ENCODE results near the gene TBX19.

The TBX19 gene

DNA sequence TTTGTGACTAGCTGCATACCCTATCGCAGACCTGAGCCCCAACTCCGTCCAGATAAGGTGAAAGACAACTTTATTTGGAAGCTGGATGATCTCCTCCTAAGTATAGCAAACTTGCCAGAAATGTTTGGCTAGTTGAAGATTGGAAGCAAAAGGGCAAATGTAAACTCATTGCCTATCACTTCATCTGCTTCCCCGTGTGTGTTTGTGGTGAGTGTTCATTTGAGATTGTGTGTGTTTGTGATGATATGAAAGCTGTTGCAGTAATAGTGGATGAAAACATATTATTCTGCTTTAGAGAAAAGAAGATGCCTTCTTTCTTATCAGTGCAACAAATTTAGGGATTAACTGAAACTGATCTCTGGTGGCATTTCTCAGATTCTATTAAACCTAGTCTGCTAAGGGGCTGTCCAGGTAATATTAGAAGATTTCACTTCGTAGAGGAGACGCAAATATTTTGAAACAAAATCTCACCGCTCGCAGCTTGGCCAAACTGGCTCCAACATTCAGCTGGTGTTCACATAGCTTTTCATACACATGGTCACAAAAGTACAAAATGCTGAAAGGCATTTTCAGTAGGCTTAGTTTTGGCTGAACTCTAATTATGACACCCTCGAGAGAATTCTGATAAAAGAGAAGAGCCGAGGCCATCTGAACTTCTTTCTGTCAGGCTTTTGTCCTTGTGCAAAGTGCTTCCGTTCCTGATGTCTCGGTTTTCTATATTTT, 1.1 kb downstream of the TBX19 start:
- DNase-seq (ENCODE audit: low spot score), result no peak

DNA sequence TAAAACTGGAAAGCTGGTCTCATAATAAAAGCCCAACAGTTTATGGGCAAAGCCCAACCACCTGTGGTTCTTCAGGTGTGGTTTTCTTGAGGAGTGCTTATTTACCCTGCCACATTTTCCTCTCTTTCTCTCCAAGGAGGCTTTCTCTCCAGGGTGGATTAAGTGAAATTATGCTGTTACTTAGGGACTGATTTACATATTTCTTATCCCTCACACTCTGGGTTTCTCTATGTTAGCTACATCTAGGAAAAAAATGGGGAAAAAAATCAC, 4.8 kb downstream of the TBX19 start:
- DNase-seq (ENCODE audit: low spot score), result peak; percentile 18

DNA sequence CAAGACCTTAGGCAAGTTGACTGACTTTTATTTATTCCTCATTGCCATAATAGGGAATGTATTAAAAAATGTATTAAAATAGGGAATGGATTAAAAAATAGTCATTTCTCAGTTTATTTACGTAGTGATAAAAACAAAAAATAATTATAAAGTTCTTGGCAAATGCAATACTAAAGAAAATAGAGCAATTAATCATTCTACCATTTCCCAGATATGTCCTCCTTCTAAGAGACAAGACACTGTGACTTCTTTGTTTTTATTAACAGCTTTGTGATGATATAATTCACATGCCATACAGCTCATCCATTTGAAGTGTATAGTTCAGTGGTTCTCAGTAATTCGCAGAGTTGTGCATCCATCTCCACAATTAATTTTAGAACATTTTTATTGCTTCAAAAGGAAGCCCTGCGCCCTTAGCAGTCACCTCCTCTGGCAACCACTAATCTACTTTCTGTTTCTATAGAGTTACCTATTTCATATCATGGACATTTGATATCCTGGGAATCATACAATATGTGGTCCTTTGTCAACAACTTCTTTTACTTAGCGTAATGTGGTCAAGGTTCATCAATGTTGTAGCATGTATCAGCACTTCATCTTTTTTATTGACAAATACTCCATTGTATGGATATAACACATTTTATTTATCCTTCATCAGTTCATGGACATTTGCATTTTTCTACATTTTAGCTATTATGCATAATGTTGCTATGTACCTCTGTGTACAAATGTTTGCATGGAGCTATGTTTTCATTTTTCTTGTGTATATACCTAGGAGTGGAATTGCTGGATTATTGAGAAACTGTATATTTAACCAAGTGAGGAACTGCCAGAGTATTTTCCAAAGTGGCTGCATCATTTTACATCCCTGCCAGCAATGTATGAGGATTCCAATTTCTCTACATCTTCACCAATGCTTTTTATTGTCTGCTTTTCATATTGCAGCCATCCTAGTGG, 5.6 kb downstream of the TBX19 start:
- DNase-seq (ENCODE audit: low spot score), result no peak

DNA sequence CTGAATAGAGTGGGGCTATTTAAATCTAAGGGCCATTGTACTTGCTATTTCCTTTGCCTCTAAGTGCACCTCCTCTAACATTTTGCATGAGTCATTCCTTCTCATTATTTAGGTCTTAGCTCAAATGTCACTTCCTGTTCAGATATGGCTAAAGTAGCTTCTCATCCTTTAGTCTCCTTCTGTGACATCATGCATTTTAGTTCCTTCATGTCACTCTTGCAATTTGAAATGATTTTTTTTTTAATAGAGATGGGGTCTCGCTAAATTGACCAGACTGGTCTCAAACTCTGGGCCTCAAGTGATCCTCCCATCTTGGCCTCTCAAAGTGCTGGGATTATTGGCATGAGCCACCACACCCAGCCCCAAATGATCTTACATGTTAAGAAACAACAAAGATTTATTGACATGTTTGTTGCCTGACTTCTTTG, 6.6 kb downstream of the TBX19 start:
- DNase-seq (ENCODE audit: low spot score), result no peak

DNA sequence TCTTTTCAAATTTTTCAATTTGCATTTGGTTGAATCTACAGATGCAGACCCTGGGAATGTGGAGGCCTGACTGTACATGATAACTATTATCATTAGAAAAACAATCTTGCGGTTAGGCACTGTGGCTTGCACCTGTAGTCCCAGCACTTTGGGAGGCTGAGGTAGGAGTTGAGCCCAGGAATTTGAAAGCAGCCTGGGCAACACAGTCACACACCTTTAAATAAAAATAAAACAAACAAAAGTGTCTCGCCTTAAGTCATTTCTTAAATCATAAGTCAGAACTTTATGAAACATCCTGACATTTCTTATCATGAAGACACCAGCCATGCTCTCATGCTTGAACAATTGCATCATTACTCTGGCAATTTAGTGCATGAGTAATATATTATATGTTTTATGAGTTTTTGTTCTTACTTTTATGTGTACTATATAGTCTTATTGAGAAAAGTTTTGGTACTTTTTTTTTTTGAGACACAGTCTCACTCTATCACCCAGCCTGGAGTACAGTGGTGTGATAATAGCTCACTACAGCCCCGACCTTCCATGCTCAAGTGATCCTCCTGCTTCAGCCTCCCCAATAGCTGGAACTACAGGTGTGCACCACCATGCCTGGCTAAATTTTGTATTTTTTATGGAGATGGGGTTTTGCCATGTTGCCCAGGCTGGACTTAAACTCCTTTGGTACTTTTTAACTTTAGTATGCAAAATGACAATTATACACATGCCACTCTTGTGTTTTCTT, 7.8 kb downstream of the TBX19 start:
- no peak for DNase-seq (ENCODE audit: low spot score)

DNA sequence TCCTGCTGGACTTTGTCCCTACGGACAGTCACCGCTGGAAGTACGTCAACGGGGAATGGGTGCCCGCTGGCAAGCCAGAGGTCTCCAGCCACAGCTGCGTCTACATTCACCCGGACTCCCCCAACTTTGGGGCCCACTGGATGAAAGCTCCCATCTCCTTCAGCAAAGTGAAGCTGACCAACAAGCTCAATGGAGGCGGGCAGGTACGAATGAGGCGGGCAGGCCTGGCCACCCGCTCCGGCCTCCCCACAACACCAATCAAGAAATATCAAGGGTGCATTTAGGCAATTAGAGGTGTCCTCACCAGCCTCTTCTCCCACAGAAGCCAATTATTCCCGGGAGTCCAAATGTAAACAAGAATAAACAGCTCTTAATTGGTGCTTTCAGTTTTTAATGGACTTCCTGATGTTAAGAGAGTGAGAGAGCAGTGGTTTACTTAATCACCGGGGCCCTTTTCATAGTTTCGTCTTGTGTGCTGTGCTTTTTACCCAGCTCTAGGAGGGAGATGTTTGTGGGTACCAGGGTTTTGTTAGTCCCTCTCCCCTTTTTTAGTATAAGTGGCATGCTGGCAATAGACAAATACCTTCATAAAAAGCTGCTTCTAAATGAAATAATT, 10.7 kb downstream of the TBX19 start:
- no peak for DNase-seq (ENCODE audit: low spot score)

DNA sequence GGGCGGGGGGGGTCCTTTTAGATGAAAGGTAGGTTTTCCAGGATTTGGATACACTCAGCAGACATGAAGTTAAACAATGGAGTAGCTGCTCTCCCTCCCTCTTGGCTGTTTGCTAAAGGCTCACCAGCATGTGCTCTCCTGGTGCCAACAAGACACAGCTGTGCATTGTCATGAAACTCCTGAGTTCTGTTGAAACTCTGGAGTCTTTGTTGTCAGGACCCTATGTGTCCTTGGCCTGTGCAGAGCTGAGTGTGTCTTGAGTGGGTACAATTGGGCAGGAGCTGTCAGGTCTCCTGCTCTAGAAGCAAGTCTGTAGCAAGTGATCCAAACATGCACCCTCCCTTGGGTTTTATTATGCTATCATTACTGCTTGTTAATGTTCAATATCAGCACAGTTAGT, 12.7 kb downstream of the TBX19 start:
- DNase-seq (ENCODE audit: low spot score), result no peak

DNA sequence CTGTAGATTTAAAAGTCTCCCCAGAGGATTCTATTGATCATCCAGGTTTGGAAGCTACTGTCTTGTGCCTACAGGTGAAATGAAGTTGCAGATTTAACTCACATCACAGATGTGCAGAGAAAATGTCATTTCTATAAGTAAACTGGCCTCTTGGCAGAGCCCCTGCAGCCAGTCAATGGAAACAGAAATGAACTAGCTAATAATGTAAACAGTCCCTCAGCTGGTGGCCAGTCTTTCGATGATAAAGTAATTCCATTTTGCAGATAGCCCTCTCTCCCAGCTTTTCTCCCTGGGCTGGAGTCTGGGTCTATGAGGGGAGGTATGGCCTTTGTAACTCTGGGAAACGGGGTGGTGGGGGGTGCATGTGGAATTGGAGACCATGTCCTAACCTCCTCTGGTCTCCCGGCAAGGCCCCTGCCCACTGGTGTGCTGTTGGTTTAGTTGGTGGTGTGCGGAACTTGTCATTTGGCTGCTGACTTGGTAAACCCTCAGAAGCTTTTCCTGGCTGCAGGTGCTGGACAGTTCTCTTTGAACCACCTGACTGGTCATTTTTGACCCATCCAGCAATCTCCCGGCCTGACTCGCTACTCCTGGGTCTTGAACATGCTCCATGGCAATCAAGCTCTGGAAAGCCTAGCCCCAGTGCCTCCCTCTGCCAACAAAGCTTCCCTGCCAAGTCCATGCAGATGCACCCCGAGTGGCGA, 14.9 kb downstream of the TBX19 start:
- DNase-seq (ENCODE audit: low spot score), result no peak

DNA sequence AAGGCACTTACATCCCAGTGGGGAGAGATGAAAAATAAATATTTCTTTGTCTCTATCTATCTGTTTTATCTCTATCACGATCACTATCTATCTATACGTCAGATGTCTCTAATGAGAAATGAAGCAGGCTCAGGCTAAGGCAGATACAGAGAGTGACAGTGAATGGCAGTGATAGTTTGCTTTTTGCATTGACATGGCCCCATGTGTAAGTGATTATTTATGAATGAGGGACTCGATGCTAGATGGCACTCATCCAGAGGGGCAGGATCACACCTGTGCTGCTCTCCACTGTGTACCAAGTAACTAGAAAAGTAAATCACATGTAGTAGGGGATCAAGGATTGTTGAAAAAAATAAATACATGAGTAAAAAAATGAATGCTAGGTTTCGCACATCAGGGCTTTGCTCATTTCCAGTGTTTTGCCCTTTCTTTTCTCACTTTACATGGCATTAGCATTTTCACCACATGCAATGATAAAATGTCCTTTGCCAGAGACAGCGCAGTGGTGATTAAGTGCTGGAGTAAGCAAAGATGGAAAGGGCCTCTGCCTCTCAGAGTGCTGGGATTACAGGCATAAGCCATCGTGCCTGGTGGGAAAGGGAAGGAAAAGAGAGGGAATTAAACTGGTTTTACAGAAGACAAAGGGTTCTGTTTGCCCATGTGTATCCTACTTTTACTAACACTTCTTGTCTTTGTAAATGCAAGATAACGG, 16.5 kb downstream of the TBX19 start:
- DNase-seq (ENCODE audit: low spot score), result no peak

DNA sequence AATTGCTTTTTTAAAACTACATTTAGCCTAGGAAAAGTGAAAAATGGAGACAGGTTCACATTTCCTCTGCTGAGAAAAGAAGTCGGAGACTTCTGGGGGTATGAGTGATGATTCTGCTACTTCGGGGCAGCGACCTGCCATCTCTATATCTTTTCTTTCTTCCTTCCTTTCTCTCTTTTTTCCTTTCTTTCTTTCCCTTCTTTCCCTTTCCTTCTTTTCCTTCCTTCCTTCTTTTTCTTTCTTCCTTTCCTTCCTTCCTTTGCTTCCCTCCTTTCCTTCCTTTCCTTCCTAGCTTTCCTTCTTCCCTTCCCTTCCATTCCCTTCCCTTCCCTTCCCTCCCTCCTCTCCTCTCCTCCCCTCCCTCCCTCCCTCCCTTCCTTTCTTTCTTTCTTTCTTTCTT, 17.8 kb downstream of the TBX19 start:
- DNase-seq (ENCODE audit: low spot score), result no peak

DNA sequence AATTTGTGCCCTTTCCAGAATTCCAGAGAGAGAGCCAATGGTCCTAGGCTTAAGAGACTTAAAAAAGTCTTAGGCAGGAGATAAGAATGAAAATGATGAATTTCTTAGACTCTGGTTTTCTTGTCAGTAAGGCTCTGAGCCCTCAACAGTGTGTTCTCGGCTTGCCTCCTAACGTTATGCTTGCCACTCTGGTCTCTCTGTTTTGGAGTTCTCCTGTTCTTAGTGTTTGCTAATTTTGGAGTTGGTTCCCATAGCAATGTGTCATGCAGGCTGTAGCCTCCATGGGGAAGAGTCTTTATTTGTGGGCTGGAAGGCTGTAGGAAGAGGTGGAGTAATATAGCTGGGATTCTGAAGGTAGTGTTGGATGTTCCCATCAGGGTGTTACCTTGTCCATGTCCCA, 19.9 kb downstream of the TBX19 start:
- no peak for DNase-seq (ENCODE audit: low spot score)

DNA sequence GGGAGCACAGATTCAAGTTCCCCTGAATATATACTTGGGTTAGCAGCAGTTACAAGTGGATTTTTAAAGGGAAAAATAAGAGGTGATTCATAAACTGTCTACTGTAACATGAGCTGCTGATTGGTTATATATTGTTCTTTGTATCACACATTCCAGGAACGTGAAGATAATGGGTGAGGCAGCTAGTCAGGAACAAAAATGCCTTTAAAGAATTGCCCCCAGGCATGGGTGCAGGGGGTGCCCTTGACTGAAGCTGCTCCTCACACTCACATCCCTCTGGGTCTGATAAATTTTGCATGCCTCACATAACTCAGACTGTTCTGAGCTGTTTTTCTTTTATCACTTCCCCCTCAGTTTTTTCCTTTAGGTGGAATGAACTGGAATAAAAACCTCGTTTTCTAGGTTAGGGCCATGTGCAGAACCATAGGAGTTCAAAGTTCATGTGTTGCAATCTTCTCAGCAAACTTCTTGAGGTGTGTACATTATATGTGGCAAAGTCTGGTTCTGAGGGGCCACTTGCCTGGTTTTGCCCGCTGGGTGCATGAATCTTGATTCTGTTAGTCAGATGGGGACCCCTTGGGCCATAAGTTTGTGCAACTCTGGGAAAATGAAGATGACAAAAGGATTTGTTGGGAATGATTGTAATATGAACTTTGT, 21.1 kb downstream of the TBX19 start:
- DNase-seq (ENCODE audit: low spot score), result peak; percentile 84

DNA sequence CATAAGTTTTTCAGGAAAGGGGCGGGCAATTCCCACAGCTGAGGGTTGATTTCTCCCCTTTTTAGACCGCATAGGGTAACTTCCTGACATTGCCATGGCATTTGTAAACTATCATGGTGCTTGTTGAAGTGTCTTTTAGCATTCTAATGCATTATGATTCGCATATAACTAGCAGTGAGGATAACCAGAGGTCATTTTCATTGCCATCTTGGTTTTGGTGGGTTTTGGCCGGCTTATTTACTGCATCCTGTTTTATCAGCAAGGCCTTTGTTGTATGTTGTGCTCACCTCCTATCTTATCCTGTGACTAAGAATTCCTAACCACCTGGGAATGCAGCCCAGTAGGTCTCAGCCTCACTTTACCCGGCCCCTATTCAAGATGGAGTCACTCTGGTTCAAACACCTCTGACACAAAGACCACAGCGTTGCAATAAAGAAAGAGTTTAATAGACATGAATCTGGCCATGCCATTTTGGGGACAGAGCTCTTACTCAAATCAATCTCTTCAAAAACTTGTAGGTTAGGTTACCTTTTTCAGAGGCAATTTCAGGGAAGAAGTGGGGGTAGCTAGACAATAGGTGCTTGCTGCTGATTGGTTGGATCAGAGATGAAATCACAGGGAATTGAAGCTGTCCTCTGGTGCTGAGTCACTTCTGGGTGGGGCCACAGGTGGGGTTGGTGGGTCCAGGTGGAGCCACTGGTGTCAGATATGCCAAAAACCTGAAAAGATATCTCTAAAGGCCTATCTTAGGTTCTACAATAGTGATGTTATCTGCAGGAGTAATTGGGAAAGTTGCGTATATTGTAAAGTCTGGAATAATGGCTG, 23.3 kb downstream of the TBX19 start:
- DNase-seq (ENCODE audit: low spot score), result no peak

DNA sequence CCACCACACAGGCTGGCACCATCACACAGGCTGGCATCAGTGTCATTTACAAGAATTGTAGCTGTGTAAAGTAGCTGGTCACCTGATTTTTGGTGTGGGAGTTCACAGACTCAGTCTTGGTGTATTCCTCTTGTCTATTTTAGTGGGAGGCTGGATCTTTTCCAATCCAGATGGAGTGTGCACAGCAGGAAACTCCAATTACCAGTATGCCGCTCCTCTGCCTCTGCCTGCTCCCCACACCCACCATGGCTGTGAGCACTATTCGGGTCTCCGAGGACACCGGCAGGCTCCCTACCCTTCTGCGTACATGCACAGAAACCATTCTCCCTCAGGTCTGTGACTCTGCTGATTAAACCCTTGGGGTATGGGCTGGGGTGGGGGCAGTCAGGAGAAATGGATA, 24.2 kb downstream of the TBX19 start:
- no peak for DNase-seq (ENCODE audit: low spot score)

DNA sequence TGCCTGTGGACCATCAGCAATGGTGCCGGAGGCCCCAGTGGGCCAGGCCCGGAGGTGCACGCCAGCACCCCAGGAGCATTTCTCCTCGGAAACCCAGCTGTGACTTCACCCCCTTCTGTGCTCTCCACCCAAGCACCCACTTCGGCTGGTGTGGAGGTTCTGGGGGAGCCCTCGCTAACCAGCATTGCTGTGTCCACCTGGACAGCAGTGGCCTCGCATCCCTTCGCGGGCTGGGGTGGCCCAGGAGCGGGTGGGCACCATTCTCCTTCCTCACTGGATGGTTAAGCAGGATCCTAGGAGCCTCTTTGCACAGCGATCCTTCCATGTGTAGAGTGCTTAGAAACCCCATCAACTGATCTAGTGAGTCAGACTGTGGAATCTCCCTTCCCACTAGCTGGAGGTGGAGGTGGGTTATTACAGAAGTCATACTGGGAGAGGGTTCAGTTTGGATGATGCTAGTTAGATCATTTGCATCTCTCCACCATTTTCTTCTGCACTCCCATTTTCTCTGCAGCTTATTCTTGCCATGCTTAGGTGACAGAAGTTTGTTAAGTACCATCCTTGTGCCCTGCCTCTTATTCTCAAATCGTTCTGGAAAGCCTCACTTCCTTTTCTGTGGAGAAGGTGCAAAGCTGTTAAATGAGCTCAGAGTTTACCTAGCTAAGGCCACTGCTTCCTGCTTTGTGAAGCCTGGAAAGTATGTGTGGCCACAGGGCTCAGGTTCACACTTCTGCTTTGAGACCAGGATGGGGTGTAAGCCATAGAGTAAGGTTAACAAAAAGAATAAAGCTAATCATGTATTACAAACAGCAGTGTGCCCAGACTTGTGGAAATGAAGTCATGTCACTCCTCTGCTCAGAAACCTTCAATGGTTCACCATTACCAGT, 32.3 kb downstream of the TBX19 start:
- DNase-seq (ENCODE audit: low spot score), result no peak

DNA sequence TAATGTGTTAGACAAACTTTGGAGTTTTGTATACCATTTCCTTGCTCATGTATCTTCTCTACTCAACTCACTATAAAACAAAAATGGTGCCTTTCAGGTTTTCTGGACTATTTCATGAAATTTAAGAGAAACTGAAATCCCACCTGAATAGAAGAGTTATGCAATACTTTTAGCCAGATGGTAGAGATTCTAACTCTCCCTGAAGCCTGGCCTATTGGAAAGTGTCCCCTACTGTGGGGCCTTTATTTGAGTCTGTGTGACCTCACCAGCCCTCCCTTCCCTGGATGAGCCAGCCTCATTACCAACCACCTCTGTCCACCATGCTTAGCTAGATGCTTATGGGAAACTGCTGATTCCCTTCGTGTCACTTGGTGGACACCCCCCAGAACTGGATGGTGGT, 35.5 kb downstream of the TBX19 start:
- no peak for DNase-seq (ENCODE audit: low spot score)

DNA sequence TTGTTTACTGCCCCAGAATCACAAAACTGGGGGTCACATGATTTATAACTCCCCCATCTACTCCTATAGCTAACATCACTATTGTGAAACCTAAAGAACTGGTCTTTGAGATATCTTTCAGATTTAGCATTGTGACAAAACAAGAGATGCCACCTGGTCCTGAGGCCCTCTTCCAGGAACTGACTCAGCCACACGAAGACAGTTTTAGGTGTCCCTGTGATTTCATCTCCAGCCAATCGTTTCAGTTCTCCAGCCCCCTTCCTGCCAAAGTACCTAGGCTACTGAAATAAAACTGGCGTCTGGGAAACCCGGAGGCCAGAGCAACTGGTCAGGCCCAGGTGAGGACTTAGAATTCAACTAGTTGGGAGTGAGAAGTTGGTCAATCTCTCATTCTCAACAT, 36.6 kb downstream of the TBX19 start:
- DNase-seq (ENCODE audit: low spot score), result no peak

DNA sequence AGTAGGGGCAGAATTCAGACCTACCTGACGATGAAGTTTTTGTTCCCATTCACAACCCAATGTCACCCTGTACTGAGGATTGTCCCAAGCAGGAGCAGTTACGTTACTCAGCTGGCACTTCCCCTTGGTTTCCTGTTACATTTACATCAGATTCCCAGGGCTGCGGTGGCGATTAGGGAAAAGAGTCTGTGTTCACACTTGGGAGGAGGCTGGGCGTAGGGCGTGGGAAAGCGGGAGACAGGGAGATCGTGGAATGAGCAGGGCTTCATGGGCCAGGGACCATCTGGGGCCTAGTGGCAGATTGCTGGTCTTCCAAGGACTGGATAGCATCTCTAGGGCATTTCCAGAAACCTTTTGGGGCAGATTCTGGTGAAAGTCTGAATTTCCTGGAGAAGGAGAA, 39.0 kb downstream of the TBX19 start:
- DNase-seq (ENCODE audit: low spot score), result no peak

DNA sequence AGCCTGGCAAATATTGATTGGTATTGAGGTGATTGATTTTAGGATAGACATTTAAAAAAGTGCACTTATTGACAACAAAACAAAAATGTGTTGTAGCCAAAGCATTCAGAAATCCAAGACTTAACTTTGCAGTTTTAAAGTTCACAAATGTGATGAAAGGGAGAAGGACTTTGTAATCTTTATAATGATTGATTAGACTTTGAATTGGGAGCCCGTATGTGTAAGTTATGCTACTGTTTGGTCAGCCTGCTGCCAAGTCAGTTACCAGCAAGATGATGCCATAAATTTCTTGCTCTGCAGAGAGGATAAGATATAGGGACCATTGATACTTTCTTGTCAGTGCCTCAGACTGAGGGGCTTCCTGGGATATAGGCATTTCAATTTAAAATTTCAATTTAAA, 39.5 kb downstream of the TBX19 start:
- DNase-seq (ENCODE audit: low spot score), result no peak

All from LoVo (cell line).